Bronchial smooth muscle cell (primary cell): ENCODE data around the gene TMEM123. TPM values are rescaled to one million over a fixed set of nuclear protein-coding genes. Genes with fewer than 3 reads are reported as not detected.

Experiments
- total RNA-seq: library from RNA; depleted of rRNA; stranded (reverse); fragments of >200 nt; gene quantifications from 2 replicates; pipeline ENCODE4 v1.2.1, GENCODE V29; 2014

Gene TMEM123, protein sequence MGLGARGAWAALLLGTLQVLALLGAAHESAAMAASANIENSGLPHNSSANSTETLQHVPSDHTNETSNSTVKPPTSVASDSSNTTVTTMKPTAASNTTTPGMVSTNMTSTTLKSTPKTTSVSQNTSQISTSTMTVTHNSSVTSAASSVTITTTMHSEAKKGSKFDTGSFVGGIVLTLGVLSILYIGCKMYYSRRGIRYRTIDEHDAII
- 54.7 and 83.6 TPM in 2 replicates for total RNA-seq

DNA sequence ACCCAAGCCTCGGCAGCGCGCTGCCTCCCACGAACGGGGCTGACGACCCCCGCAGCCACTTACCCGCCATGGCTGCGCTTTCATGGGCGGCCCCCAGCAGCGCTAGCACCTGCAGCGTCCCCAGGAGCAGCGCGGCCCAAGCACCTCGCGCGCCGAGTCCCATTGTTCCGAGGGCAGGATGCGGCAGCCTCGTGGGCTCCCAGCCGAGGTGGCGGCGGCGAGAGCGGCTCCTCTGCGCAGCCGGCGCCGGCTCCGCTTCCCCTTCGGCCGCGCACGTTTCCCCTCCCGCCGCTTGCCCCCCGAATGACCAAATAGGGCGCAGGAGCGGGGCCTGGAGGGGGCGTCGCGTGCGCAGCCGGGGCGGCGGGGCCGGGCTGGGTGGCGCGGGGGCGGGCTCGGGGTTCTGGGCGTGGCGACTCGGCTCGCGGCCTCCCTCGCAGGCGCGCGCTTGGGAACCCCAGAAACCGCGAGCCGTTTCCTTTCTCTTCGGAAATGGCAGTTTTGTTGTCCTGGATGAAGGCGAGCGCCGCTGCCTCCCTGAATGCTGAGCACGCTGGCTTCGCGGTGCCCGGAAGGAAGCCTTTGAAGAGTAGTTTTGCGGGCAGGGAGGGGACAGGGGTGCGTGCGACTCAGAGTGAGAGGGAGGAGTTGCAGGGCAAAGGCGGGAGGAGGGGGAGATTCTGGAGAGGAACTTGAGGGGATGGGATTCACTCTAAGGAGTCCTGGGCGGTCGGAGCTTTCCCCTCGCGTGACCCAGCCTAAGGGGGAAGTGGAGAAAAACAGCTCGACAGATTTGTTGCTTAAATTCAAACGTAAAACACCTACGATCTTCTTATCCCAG, at the start of gene TMEM123:
Gene TMEM123 (minus strand): TSS at position 305 of the 841 bp plus-strand sequence. CDS start 142 bp downstream, at position 163.

DNA sequence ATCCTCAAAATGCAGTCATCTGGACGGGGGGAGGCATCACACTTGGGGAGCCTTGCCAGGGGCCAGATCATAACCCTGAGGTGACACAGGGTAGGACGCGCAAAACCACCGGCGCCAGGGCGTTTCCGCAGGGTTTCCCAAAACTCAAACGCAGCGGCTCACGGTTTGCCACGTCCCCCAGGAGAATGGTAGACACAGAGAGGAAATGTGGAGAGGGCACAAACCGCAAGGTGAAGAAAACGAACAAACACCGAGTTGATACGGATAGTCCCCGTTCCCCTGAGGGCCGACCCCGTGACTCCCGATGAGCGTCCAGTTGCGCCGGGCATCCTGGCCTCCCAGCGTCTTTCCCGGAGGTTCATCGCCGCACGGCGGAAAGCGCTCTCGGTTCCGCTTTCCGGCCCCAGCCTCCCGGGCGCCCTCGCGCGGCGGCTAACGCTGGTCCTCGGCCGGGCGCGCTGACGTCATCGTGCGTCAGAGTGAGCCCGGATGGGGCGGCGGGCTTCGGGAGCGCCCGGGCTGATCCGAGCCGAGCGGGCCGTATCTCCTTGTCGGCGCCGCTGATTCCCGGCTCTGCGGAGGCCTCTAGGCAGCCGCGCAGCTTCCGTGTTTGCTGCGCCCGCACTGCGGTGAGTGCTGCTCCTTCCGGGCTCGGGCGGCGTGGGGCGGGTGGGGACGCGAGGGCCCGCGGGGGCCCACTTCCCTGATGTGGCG, 105.7 kb downstream of the TMEM123 start, which contains the start of gene BIRC2:
Gene BIRC2 (plus strand): TSS at position 467 of the 714 bp plus-strand sequence. CDS start 2,641 bp downstream, outside the sequence.

Other genes starting within 250 kb of the TMEM123 start
- gene BIRC3, start 135.3 kb downstream of the TMEM123 start, total RNA-seq: 0.47 and 1.5 TPM in 2 replicates
- gene BIRC2, start 105.6 kb downstream of the TMEM123 start, total RNA-seq: 29.9 and 39.1 TPM in 2 replicates
- gene MMP7, start 78.0 kb upstream of the TMEM123 start, total RNA-seq: not detected in 2 replicates
- gene MMP20, start 172.6 kb upstream of the TMEM123 start, total RNA-seq: not detected in 2 replicates